ENCODE results near the gene KIAA2012. TPM values are rescaled to one million over a fixed set of nuclear protein-coding genes. Genes with fewer than 3 reads are reported as not detected.

KIAA2012 gene
- total RNA-seq = not detected in 2 replicates
- long read RNA-seq, partial matches to known transcripts = 1 of 3 reads
- long read RNA-seq, other reads (novel, unspliced or antisense) = 2 of 3 reads

GRCh38 chr2:202072737-202073401, at the start of gene KIAA2012:
Gene KIAA2012 (plus strand): TSS chr2:202073255. CDS start chr2:202073628, 373 bp downstream.
- TF ChIP-seq CTCF (IDR thresholded peaks at IDR 0.05; ENCODE audit: unreplicated experiment) = no peak
- no peak for DNase-seq (ENCODE audit: low spot score, unreplicated experiment)
- Mint-ChIP-seq H3K36me3 (ENCODE audit: insufficient read depth) (no peaks in the 10 kb centered on the region), H3K9me3 (ENCODE audit: low read depth) (no peaks in the 10 kb centered on the region), H3K4me3 (ENCODE audit: low read depth) (no peak within 1 kb of the TSS), H3K27me3 (peaks cover 3% of the 10 kb centered on the region), H3K4me1 (ENCODE audit: low read depth) (peaks cover 6% of the 10 kb centered on the region), H3K27ac (no peak within 1 kb of the TSS)

DNA sequence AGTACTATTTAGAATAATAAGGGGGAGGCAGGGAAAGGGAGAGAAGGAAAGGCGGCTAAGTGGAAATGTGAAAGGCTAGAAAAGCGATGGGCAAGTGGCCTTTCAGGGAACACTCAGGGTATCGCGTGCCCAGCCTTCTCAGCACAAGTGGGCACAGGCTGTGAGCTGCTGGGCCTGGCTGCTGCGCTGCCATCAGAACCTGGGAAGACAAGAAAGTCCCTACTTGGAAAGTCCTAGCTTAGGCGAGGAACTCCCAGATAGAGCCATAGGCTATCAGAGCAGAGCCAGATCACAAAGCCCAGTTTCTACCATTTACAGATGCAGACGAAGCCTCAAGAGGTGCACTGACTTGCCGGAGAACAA, 49.2 kb upstream of the KIAA2012 start:
- H3K27ac Mint-ChIP-seq = peak overlapping the region; percentile 79
- no peaks in the 10 kb centered on the region for H3K36me3 Mint-ChIP-seq (ENCODE audit: insufficient read depth)
- no peak for TF ChIP-seq CTCF (IDR thresholded peaks at IDR 0.05; ENCODE audit: unreplicated experiment)
- no peak overlapping the region for H3K4me3 Mint-ChIP-seq (ENCODE audit: low read depth)
- DNase-seq (ENCODE audit: low spot score, unreplicated experiment) = no peak
- H3K4me1 Mint-ChIP-seq (ENCODE audit: low read depth) = peaks cover 19% of the 10 kb centered on the region
- H3K27me3 Mint-ChIP-seq = peaks cover 3% of the 10 kb centered on the region
- no peaks in the 10 kb centered on the region for H3K9me3 Mint-ChIP-seq (ENCODE audit: low read depth)

GRCh38 chr2:202024871-202025270, 48.2 kb upstream of the KIAA2012 start:
- H3K27me3 Mint-ChIP-seq = peaks cover 3% of the 10 kb centered on the region
- no peak overlapping the region for H3K27ac Mint-ChIP-seq
- H3K36me3 Mint-ChIP-seq (ENCODE audit: insufficient read depth) = no peaks in the 10 kb centered on the region
- H3K4me3 Mint-ChIP-seq (ENCODE audit: low read depth) = no peak overlapping the region
- no peak for DNase-seq (ENCODE audit: low spot score, unreplicated experiment)
- no peaks in the 10 kb centered on the region for H3K9me3 Mint-ChIP-seq (ENCODE audit: low read depth)
- no peak for TF ChIP-seq CTCF (IDR thresholded peaks at IDR 0.05; ENCODE audit: unreplicated experiment)
- H3K4me1 Mint-ChIP-seq (ENCODE audit: low read depth) = peaks cover 19% of the 10 kb centered on the region

- no peak overlapping the region for H3K27ac Mint-ChIP-seq
- peaks cover 3% of the 10 kb centered on the region for H3K27me3 Mint-ChIP-seq
- no peak overlapping the region for H3K4me3 Mint-ChIP-seq (ENCODE audit: low read depth)
- TF ChIP-seq CTCF (IDR thresholded peaks at IDR 0.05; ENCODE audit: unreplicated experiment) = no peak
- no peaks in the 10 kb centered on the region for H3K9me3 Mint-ChIP-seq (ENCODE audit: low read depth)
- DNase-seq (ENCODE audit: low spot score, unreplicated experiment) = no peak
- H3K4me1 Mint-ChIP-seq (ENCODE audit: low read depth) = peaks cover 16% of the 10 kb centered on the region
- H3K36me3 Mint-ChIP-seq (ENCODE audit: insufficient read depth) = no peaks in the 10 kb centered on the region
Observed at GRCh38 chr2:202025816-202026215, 47.2 kb upstream of the KIAA2012 start.

GRCh38 chr2:202026507-202026906, 46.5 kb upstream of the KIAA2012 start:
- no peak for TF ChIP-seq CTCF (IDR thresholded peaks at IDR 0.05; ENCODE audit: unreplicated experiment)
- peaks cover 19% of the 10 kb centered on the region for H3K4me1 Mint-ChIP-seq (ENCODE audit: low read depth)
- no peaks in the 10 kb centered on the region for H3K9me3 Mint-ChIP-seq (ENCODE audit: low read depth)
- no peak overlapping the region for H3K4me3 Mint-ChIP-seq (ENCODE audit: low read depth)
- no peak for DNase-seq (ENCODE audit: low spot score, unreplicated experiment)
- H3K36me3 Mint-ChIP-seq (ENCODE audit: insufficient read depth) = no peaks in the 10 kb centered on the region
- H3K27ac Mint-ChIP-seq = peak overlapping the region; percentile 67
- H3K27me3 Mint-ChIP-seq = peaks cover 3% of the 10 kb centered on the region
